Upper lobe of left lung (tissue), 6 donors: ENCODE results near the gene SPRED2. TPM values are rescaled to one million over a fixed set of nuclear protein-coding genes. Genes with fewer than 3 reads are reported as not detected.

ENCODE experiments used
- ATAC-seq, 2 donors: fragments of 200-7000 bp; cut with Tn5 transposase; one replicate each; pipeline ENCODE4 v1.9.1; 2022; ENCODE audit warnings: mild to moderate bottlenecking in 2 of 2, moderate library complexity in 2 of 2; ENCODE audit not compliant: low FRiP score in 2 of 2
- DNase-seq, 2 donors: peaks; one replicate each; pipeline ENCODE4 v3.0.0-alpha.2; 2019 to 2020
- H3K27ac ChIP-seq, 4 donors: fragments of 200-600 bp; sonication (generic); one replicate each; pipeline ENCODE4 v1.5.1; 2016 to 2019
- H3K27me3 ChIP-seq, 4 donors: fragments of 200-600 bp; sonication (generic); one replicate each; pipeline ENCODE4 v1.5.1; 2017 to 2019
- H3K36me3 ChIP-seq, 4 donors: fragments of 200-600 bp; sonication (generic); one replicate each; pipeline ENCODE4 v1.5.1; 2016 to 2019
- H3K4me1 ChIP-seq, 4 donors: fragments of 200-600 bp; sonication (generic); one replicate each; pipeline ENCODE4 v1.5.1; 2018 to 2019
- H3K4me3 ChIP-seq, 4 donors: fragments of 200-600 bp; sonication (generic); one replicate each; pipeline ENCODE4 v1.5.1; 2017 to 2019; ENCODE audit warnings: mild to moderate bottlenecking in 2 of 4, moderate library complexity in 1 of 4
- H3K9me3 ChIP-seq, 4 donors: fragments of 200-600 bp; sonication (generic); one replicate each; pipeline ENCODE4 v1.5.1; 2018 to 2019
- EP300 ChIP-seq, 4 donors: sonication (generic); formaldehyde crosslinking; IDR thresholded peaks; one replicate each; pipeline ENCODE4 v1.5.1; 2017; ENCODE audit warnings: antibody characterized with exemption in 4 of 4, control low read depth in 2 of 4
- POLR2A ChIP-seq, 4 donors: fragments of 450-650 bp; IDR thresholded peaks; one replicate each; pipeline ENCODE4 v1.5.1; 2016 to 2017; ENCODE audit warnings: antibody characterized with exemption in 4 of 4, mild to moderate bottlenecking in 2 of 4
- POLR2AphosphoS5 ChIP-seq, 2 donors: sonication (generic); formaldehyde crosslinking; IDR thresholded peaks; one replicate each; pipeline ENCODE4 v1.5.1; 2017; ENCODE audit warnings: antibody characterized with exemption in 2 of 2
- WGBS, 2 donors: methylation state at CpG; one replicate each; pipeline ENCODE4 v1.1.5; 2017 to 2018; 5-methylcytosine and 5-hydroxymethylcytosine counted together
- total RNA-seq, 6 donors: library from RNA; depleted of rRNA in 4 of 6; stranded (reverse); fragments of >200 nt in 4 of 6; gene quantifications; one replicate each; pipeline versions ENCODE4 v1.1.0 to v1.2.1, GENCODE V29; 2016 to 2021
- TF ChIP-seq, protein P1 (sequence below), 6 experiments: fragments of 450-650 bp in 4 of 6; fragments of 200-600 bp in 2 of 6; sonication (generic) in 2 of 6; IDR thresholded peaks; one replicate each; pipeline ENCODE4 v1.5.1; 2016 to 2019; ENCODE audit warnings: antibody characterized with exemption in 6 of 6
- donor health status: DM: no; HTN: no; CAD: no; lungs with moderate emphysema.
- donor health status: DM: no; HTN: yes; CAD: no; lungs with severe emphysema.

SPRED2 gene
- total RNA-seq, 6 donors from 2014 or later: 15.7 to 53.0 (median 38.1) TPM

DNA sequence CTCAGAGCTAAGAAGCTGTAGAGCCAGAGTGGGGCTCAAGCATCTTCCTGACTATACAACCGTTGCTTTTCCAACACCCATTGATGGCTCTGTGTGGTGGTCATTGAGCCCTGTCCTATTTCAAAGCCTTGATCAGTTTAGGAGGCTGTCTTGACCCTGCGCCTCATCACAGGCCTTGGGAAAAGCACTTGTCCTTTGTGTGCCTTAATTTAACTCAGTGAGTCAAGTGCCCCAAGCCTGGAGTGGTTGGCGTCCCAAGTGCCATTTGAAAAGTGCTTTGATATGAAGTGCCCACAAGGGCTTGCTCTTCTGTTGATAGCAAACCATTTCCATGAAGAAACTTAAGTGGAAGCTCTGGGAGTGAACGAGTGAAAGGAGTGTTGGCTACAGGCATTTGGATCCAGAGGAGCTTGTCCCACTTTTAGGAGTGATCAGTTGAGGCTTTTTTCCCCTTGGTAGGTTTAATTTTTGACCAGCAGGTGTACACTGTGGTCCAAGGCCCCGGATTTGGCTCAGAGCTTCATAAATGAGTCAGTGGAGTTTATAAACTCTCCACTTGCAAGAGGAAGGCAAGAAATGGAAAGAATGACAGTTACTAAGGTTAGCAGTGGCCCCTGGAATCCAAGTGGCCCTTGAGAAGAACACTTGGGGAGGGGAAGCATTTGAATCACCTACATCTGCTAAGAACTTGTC lies 154.5 kb downstream of the SPRED2 start:
- 60 to 68% methylated on average over 5 of the region's 5 CpGs for WGBS, 2 donors
- no peak overlapping the region for H3K4me3 ChIP-seq
- TF ChIP-seq POLR2A (IDR thresholded peaks at IDR 0.05) (no peak), POLR2AphosphoS5 (IDR thresholded peaks at IDR 0.05) (peak; percentile 5 to 43), EP300 (IDR thresholded peaks at IDR 0.05) (peak in 1 of 4 donors; percentile 72)
- TF ChIP-seq, protein P1, sequence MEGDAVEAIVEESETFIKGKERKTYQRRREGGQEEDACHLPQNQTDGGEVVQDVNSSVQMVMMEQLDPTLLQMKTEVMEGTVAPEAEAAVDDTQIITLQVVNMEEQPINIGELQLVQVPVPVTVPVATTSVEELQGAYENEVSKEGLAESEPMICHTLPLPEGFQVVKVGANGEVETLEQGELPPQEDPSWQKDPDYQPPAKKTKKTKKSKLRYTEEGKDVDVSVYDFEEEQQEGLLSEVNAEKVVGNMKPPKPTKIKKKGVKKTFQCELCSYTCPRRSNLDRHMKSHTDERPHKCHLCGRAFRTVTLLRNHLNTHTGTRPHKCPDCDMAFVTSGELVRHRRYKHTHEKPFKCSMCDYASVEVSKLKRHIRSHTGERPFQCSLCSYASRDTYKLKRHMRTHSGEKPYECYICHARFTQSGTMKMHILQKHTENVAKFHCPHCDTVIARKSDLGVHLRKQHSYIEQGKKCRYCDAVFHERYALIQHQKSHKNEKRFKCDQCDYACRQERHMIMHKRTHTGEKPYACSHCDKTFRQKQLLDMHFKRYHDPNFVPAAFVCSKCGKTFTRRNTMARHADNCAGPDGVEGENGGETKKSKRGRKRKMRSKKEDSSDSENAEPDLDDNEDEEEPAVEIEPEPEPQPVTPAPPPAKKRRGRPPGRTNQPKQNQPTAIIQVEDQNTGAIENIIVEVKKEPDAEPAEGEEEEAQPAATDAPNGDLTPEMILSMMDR (IDR thresholded peaks at IDR 0.05): peak in 3 of 6 experiments; percentile 9 to 40 (median 15)
- peaks cover 0 to 7% (median 5%) of the 10 kb centered on the region in 4 donors for H3K36me3 ChIP-seq
- peak overlapping the region; percentile 14 to 71 (median 54) for H3K27ac ChIP-seq
- peaks cover 35 to 60% (median 54%) of the 10 kb centered on the region in 4 donors for H3K4me1 ChIP-seq
- peak; percentile 54 to 85 for ATAC-seq
- H3K27me3 ChIP-seq: no peaks in the 10 kb centered on the region
- no peaks in the 10 kb centered on the region for H3K9me3 ChIP-seq
- peak in 1 of 2 donors; percentile 80 for DNase-seq

DNA sequence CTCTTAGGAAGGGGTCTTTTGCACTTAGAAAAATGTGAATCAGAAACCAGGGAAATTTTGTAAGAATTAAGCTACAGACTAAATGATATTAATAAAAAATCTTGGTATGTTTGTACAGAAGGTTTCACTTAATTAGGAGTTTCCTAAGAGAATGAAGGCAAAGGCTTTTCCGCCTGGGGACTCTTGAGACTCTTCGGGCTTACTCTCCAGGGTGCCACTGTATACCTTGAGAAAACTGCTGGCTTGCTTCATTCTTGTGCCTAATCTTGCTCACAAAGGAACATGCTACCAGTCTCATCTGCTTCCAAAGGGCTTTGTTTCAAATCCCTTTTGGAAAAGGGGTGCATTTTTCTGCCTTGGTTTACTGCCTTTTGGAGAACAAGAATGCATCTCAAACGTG lies 155.3 kb downstream of the SPRED2 start:
- TF ChIP-seq POLR2A (IDR thresholded peaks at IDR 0.05): no peak
- TF ChIP-seq EP300 (IDR thresholded peaks at IDR 0.05): no peak
- TF ChIP-seq POLR2AphosphoS5 (IDR thresholded peaks at IDR 0.05): no peak
- TF ChIP-seq, protein P1 (IDR thresholded peaks at IDR 0.05): no peak
- H3K36me3 ChIP-seq: peaks cover 0 to 15% (median 10%) of the 10 kb centered on the region in 4 donors
- H3K4me3 ChIP-seq: no peak overlapping the region
- no peaks in the 10 kb centered on the region for H3K9me3 ChIP-seq
- no peak for ATAC-seq
- H3K27me3 ChIP-seq: no peaks in the 10 kb centered on the region
- peaks cover 29 to 53% (median 48%) of the 10 kb centered on the region in 4 donors for H3K4me1 ChIP-seq
- WGBS, 2 donors: 61 to 68% methylated on average over 3 of the region's 3 CpGs
- DNase-seq: no peak
- peak overlapping the region in 1 of 4 donors; percentile 59 for H3K27ac ChIP-seq

DNA sequence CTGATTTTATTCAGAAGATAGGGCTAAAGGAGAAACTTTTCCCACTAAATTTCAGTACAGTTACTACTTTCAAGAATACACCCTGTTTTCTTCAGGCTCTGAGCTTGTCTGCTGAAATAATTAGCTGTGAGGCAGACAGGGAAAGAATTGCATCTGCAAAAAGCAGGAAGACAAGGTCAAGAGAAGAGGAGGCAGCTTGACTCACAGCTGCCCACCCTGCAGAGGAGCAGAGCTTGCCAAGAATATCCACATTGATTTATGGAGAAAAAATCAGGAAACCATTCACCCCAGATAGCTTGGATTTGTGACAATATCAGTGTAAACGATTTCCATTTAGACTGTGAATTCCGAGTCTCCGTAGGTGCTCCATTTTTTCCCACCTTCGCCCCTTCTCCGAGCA lies 155.8 kb downstream of the SPRED2 start:
- H3K9me3 ChIP-seq: no peaks in the 10 kb centered on the region
- WGBS, 2 donors: 69 to 80% methylated on average over 5 of the region's 5 CpGs
- H3K36me3 ChIP-seq: peaks cover 4 to 19% (median 15%) of the 10 kb centered on the region in 4 donors
- TF ChIP-seq, protein P1 (IDR thresholded peaks at IDR 0.05): no peak
- TF ChIP-seq POLR2AphosphoS5 (IDR thresholded peaks at IDR 0.05) (no peak), EP300 (IDR thresholded peaks at IDR 0.05) (no peak), POLR2A (IDR thresholded peaks at IDR 0.05) (no peak)
- DNase-seq: no peak
- H3K27ac ChIP-seq: no peak overlapping the region
- ATAC-seq: no peak
- H3K4me3 ChIP-seq: no peak overlapping the region
- H3K4me1 ChIP-seq: peaks cover 29 to 48% (median 45%) of the 10 kb centered on the region in 4 donors
- no peaks in the 10 kb centered on the region for H3K27me3 ChIP-seq

DNA sequence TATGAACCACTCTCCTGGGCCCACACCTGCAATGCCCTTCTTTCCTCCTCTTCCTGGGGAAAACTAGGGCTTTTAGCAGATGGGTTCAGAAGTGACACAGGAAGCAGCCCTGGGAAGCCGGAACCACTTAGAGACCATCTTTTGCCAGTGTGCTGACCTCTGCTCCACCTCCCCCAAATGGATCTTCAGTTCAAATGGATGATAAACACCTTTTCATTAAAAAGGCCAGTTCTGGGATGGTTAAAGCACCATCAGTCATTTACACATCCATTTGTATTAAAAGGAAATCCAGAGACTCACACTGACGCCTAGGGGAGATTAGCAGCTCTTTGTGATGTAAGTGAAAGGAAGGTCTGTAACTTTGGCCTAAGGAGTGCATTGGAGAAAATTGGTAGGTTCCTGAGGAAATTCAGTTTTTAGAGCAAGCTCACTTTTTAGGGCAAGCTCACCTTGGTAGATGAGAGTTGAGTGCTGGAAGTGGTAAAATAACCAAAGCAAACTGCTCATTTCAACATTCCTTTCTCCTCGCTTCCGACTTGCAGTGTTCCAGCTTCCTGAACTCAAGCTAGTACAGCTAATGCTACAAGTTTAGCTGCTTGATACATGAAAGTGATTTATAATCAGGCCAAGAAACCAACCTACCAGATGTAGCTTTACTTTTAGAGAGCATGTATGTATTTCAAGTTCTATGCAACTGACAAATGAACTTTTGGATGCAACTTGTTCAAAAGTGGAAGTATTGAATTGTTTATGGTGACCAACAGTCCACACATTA lies 157.1 kb downstream of the SPRED2 start:
- peaks cover 29 to 45% (median 44%) of the 10 kb centered on the region in 4 donors for H3K4me1 ChIP-seq
- H3K9me3 ChIP-seq: no peaks in the 10 kb centered on the region
- no peak overlapping the region for H3K4me3 ChIP-seq
- peaks cover 6 to 20% (median 16%) of the 10 kb centered on the region in 4 donors for H3K36me3 ChIP-seq
- no peaks in the 10 kb centered on the region for H3K27me3 ChIP-seq
- no peak for DNase-seq
- H3K27ac ChIP-seq: no peak overlapping the region
- 52 to 58% methylated on average over 4 of the region's 4 CpGs for WGBS, 2 donors
- ATAC-seq: no peak
- no peak for TF ChIP-seq POLR2AphosphoS5 (IDR thresholded peaks at IDR 0.05)

DNA sequence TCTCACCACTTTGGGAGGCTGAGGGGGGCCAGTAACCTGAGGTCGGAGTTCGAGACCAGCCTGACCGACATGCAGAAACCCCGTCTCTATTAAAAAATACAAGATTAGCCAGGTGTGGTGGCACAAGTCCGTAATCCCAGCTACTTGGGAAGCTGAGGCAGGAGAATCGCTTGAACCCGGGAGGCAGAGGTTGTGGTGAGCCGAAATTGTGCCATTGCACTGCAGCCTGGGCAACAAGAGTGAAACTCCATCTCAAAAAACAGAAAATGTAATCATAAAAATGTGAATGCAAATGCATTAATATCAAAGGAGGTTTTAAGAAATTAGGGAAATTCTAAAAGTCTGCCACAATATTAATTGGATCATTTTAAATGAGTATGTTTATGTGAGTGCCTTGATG lies 159.1 kb downstream of the SPRED2 start:
- peaks cover 9 to 28% (median 21%) of the 10 kb centered on the region in 4 donors for H3K36me3 ChIP-seq
- H3K27me3 ChIP-seq: no peaks in the 10 kb centered on the region
- WGBS, 2 donors: 95 to 96% methylated on average over 8 of the region's 8 CpGs
- peaks cover 18 to 31% (median 30%) of the 10 kb centered on the region in 4 donors for H3K4me1 ChIP-seq
- ATAC-seq: no peak
- no peak for TF ChIP-seq POLR2A (IDR thresholded peaks at IDR 0.05)
- no peak for TF ChIP-seq EP300 (IDR thresholded peaks at IDR 0.05)
- TF ChIP-seq, protein P1 (IDR thresholded peaks at IDR 0.05): no peak
- no peak for TF ChIP-seq POLR2AphosphoS5 (IDR thresholded peaks at IDR 0.05)
- no peaks in the 10 kb centered on the region for H3K9me3 ChIP-seq
- H3K4me3 ChIP-seq: no peak overlapping the region
- DNase-seq: no peak
- no peak overlapping the region for H3K27ac ChIP-seq
